ENCODE measurements around the gene RCC1. TPM values are rescaled to one million over a fixed set of nuclear protein-coding genes. Genes with fewer than 3 reads are reported as not detected.

Gene RCC1
- total RNA-seq, 1 experiment from 2014 or later = 103 TPM

DNA sequence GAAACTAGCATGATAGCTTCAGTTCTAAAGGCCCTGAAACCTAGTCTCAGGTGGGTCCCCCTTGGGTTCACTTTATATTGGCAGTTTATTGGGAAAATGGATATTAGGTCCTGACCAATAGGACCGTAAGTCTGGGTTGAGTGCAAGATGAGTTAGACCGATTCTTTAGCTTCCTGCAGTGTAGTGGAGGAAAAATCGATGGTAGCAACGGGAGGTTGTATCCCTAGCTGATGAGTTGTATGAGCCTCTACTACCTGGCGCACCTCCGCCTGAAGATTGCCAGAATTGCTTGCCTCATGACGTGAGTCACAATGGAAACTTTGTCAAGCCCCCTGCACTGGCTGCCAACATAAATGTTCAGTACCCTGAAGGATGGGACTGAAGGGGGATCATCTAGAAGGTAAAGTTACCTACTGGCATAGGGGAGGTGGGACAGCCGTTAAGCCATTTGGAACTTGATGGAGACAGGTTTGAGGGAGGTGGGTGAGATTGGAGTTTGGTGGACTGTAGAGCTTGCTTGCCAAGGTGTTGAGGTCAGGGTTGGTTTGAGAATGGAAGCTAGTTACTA lies 3.9 kb downstream of the RCC1 start (continued):
- no peak for TF ChIP-seq ESRRA (CRISPR knock-in tag; IDR thresholded peaks at IDR 0.05; ENCODE audit: borderline replicate concordance)
- TF ChIP-seq, protein P1, sequence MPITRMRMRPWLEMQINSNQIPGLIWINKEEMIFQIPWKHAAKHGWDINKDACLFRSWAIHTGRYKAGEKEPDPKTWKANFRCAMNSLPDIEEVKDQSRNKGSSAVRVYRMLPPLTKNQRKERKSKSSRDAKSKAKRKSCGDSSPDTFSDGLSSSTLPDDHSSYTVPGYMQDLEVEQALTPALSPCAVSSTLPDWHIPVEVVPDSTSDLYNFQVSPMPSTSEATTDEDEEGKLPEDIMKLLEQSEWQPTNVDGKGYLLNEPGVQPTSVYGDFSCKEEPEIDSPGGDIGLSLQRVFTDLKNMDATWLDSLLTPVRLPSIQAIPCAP (CRISPR knock-in tag; IDR thresholded peaks at IDR 0.05) = no peak
- TF ChIP-seq GRHL2 (CRISPR knock-in tag; IDR thresholded peaks at IDR 0.05; ENCODE audit: insufficient replicate concordance, severe bottlenecking) = no peak
- TF ChIP-seq SMAD3 (CRISPR knock-in tag; IDR thresholded peaks at IDR 0.05; ENCODE audit: borderline replicate concordance) = peak; percentile 49; the same call in 1 of the 2 replicates
- no peak for TF ChIP-seq RELA (CRISPR knock-in tag; IDR thresholded peaks at IDR 0.05; ENCODE audit: borderline replicate concordance)
- TF ChIP-seq PRRX2 (CRISPR knock-in tag; IDR thresholded peaks at IDR 0.05) = peak; percentile 98; the same call in 1 of the 2 replicates
- TF ChIP-seq ZNF416 (CRISPR knock-in tag; IDR thresholded peaks at IDR 0.05) = peak; percentile 98
- TF ChIP-seq, protein P2, sequence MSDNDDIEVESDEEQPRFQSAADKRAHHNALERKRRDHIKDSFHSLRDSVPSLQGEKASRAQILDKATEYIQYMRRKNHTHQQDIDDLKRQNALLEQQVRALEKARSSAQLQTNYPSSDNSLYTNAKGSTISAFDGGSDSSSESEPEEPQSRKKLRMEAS (CRISPR knock-in tag; IDR thresholded peaks at IDR 0.05) = peak; percentile 21; the same call in 1 of the 2 replicates
- TF ChIP-seq, protein P3, sequence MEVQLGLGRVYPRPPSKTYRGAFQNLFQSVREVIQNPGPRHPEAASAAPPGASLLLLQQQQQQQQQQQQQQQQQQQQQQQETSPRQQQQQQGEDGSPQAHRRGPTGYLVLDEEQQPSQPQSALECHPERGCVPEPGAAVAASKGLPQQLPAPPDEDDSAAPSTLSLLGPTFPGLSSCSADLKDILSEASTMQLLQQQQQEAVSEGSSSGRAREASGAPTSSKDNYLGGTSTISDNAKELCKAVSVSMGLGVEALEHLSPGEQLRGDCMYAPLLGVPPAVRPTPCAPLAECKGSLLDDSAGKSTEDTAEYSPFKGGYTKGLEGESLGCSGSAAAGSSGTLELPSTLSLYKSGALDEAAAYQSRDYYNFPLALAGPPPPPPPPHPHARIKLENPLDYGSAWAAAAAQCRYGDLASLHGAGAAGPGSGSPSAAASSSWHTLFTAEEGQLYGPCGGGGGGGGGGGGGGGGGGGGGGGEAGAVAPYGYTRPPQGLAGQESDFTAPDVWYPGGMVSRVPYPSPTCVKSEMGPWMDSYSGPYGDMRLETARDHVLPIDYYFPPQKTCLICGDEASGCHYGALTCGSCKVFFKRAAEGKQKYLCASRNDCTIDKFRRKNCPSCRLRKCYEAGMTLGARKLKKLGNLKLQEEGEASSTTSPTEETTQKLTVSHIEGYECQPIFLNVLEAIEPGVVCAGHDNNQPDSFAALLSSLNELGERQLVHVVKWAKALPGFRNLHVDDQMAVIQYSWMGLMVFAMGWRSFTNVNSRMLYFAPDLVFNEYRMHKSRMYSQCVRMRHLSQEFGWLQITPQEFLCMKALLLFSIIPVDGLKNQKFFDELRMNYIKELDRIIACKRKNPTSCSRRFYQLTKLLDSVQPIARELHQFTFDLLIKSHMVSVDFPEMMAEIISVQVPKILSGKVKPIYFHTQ (CRISPR knock-in tag; IDR thresholded peaks at IDR 0.05) = peak; percentile 97
- TF ChIP-seq, protein P4, sequence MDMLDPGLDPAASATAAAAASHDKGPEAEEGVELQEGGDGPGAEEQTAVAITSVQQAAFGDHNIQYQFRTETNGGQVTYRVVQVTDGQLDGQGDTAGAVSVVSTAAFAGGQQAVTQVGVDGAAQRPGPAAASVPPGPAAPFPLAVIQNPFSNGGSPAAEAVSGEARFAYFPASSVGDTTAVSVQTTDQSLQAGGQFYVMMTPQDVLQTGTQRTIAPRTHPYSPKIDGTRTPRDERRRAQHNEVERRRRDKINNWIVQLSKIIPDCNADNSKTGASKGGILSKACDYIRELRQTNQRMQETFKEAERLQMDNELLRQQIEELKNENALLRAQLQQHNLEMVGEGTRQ (CRISPR knock-in tag; IDR thresholded peaks at IDR 0.05) = no peak
- TF ChIP-seq ELF4 (CRISPR knock-in tag; IDR thresholded peaks at IDR 0.05; ENCODE audit: low read depth) = no peak
- TF ChIP-seq JUN (CRISPR knock-in tag; IDR thresholded peaks at IDR 0.05) = peak; percentile 80; the same call in 1 of the 2 replicates
- TF ChIP-seq, protein P5, sequence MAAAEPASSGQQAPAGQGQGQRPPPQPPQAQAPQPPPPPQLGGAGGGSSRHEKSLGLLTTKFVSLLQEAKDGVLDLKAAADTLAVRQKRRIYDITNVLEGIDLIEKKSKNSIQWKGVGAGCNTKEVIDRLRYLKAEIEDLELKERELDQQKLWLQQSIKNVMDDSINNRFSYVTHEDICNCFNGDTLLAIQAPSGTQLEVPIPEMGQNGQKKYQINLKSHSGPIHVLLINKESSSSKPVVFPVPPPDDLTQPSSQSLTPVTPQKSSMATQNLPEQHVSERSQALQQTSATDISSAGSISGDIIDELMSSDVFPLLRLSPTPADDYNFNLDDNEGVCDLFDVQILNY (CRISPR knock-in tag; IDR thresholded peaks at IDR 0.05) = no peak
- no peak for TF ChIP-seq MXD4 (CRISPR knock-in tag; IDR thresholded peaks at IDR 0.05; ENCODE audit: borderline replicate concordance)
- TF ChIP-seq, protein P6, sequence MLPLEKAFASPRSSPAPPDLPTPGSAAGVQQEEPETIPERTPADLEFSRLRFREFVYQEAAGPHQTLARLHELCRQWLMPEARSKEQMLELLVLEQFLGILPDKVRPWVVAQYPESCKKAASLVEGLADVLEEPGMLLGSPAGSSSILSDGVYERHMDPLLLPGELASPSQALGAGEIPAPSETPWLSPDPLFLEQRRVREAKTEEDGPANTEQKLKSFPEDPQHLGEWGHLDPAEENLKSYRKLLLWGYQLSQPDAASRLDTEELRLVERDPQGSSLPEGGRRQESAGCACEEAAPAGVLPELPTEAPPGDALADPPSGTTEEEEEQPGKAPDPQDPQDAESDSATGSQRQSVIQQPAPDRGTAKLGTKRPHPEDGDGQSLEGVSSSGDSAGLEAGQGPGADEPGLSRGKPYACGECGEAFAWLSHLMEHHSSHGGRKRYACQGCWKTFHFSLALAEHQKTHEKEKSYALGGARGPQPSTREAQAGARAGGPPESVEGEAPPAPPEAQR (CRISPR knock-in tag; IDR thresholded peaks at IDR 0.05) = no peak
- 0 out of 2 replicates have a peak, but pooled peaks have one; percentile 5 for TF ChIP-seq CREM (CRISPR knock-in tag; IDR thresholded peaks at IDR 0.05)
- no peak for TF ChIP-seq NFE2L1 (CRISPR knock-in tag; IDR thresholded peaks at IDR 0.05)
- TF ChIP-seq, protein P7, sequence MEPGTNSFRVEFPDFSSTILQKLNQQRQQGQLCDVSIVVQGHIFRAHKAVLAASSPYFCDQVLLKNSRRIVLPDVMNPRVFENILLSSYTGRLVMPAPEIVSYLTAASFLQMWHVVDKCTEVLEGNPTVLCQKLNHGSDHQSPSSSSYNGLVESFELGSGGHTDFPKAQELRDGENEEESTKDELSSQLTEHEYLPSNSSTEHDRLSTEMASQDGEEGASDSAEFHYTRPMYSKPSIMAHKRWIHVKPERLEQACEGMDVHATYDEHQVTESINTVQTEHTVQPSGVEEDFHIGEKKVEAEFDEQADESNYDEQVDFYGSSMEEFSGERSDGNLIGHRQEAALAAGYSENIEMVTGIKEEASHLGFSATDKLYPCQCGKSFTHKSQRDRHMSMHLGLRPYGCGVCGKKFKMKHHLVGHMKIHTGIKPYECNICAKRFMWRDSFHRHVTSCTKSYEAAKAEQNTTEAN (CRISPR knock-in tag; IDR thresholded peaks at IDR 0.05) = no peak
- TF ChIP-seq SOX15 (CRISPR knock-in tag; IDR thresholded peaks at IDR 0.05) = no peak
- no peak; the same call in 1 of the 2 replicates for TF ChIP-seq EMX1 (CRISPR knock-in tag; IDR thresholded peaks at IDR 0.05)
- TF ChIP-seq, protein P8, sequence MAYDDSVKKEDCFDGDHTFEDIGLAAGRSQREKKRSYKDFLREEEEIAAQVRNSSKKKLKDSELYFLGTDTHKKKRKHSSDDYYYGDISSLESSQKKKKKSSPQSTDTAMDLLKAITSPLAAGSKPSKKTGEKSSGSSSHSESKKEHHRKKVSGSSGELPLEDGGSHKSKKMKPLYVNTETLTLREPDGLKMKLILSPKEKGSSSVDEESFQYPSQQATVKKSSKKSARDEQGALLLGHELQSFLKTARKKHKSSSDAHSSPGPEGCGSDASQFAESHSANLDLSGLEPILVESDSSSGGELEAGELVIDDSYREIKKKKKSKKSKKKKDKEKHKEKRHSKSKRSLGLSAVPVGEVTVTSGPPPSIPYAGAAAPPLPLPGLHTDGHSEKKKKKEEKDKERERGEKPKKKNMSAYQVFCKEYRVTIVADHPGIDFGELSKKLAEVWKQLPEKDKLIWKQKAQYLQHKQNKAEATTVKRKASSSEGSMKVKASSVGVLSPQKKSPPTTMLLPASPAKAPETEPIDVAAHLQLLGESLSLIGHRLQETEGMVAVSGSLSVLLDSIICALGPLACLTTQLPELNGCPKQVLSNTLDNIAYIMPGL (CRISPR knock-in tag; IDR thresholded peaks at IDR 0.05) = no peak
- TF ChIP-seq SP1 (CRISPR knock-in tag; conservative IDR thresholded peaks at IDR 0.05) = peak; percentile 39; the same call in 1 of the 2 replicates
- no peak for TF ChIP-seq TEAD4 (CRISPR knock-in tag; IDR thresholded peaks at IDR 0.05)
- 0 out of 2 replicates have a peak, but pooled peaks have one; percentile 36 for TF ChIP-seq GTF2I (CRISPR knock-in tag; conservative IDR thresholded peaks at IDR 0.05)
- TF ChIP-seq NR2C2 (CRISPR knock-in tag; IDR thresholded peaks at IDR 0.05) = 0 out of 2 replicates have a peak, but pooled peaks have one; percentile 49
- 0 out of 2 replicates have a peak, but pooled peaks have one; percentile 38 for TF ChIP-seq TEAD1 (CRISPR knock-in tag; IDR thresholded peaks at IDR 0.05)
- no peak for TF ChIP-seq GABPB1 (CRISPR knock-in tag; IDR thresholded peaks at IDR 0.05)
- no peak for TF ChIP-seq FOXK1 (CRISPR knock-in tag; IDR thresholded peaks at IDR 0.05)
- no peak for TF ChIP-seq IRF2 (CRISPR knock-in tag; IDR thresholded peaks at IDR 0.05; ENCODE audit: borderline replicate concordance, low read depth)
